Spinal cord (tissue), 10 donors: ENCODE measurements around the gene MLX. TPM values are rescaled to one million over a fixed set of nuclear protein-coding genes. Genes with fewer than 3 reads are reported as not detected.
"Not testable (repeated sequence)": the region's sequence is repeated elsewhere in the genome, so short reads cannot be mapped to it uniquely, and the experiment has no call there.

ENCODE experiments used
- DNase-seq, 6 donors: peaks; one replicate each; pipeline versions ENCODE4 v3.0.0 to v3.0.0-alpha.2; 2013 to 2015; ENCODE audit warnings: low spot score in 6 of 6, low read depth in 4 of 6
- H3K27ac ChIP-seq: one replicate; pipeline ENCODE4 v1.5.1; 2013; ENCODE audit warnings: low read depth, low read length, control low read depth
- H3K27me3 ChIP-seq: one replicate; pipeline ENCODE4 v1.6.1; 2013; ENCODE audit warnings: low read length; ENCODE audit not compliant: control insufficient read depth, insufficient read depth
- H3K36me3 ChIP-seq: one replicate; pipeline ENCODE4 v1.6.1; 2013; ENCODE audit warnings: low read length; ENCODE audit not compliant: control insufficient read depth, insufficient read depth
- H3K4me1 ChIP-seq: one replicate; pipeline ENCODE4 v1.6.1; 2013; ENCODE audit warnings: low read length; ENCODE audit not compliant: control insufficient read depth, insufficient read depth
- H3K4me3 ChIP-seq: one replicate; pipeline ENCODE4 v1.5.1; 2013; ENCODE audit warnings: low read depth, low read length, control low read depth
- H3K9me3 ChIP-seq: one replicate; pipeline ENCODE4 v1.6.1; 2013; ENCODE audit warnings: low read length; ENCODE audit not compliant: control insufficient read depth, insufficient read depth
- WGBS: methylation state at CpG from one replicate; pipeline ENCODE4 v1.1.5; 2013; ENCODE audit warnings: missing lambda C conversion rate; ENCODE audit not compliant: insufficient coverage; 5-methylcytosine and 5-hydroxymethylcytosine counted together
- polyA plus RNA-seq, 2 donors: library from polyadenylated mRNA; unstranded; fragments of 120-200 nt; gene quantifications; one replicate each; pipeline ENCODE4 v1.2.1, GENCODE V29; 2013; ENCODE audit not compliant: insufficient read length in 2 of 2
- total RNA-seq, 2 donors: library from RNA; depleted of rRNA in 1 of 2; stranded (reverse); fragments of 120-200 nt in 1 of 2; fragments of >200 nt in 1 of 2; gene quantifications; one replicate each; pipeline versions ENCODE4 v1.2.3 to v1.2.4, GENCODE V29; 2013 to 2014
- donor health status: healthy.

MLX gene
- total and polyA plus RNA-seq, 4 donors, result 20.3 to 45.4 (median 30.2) TPM

DNA sequence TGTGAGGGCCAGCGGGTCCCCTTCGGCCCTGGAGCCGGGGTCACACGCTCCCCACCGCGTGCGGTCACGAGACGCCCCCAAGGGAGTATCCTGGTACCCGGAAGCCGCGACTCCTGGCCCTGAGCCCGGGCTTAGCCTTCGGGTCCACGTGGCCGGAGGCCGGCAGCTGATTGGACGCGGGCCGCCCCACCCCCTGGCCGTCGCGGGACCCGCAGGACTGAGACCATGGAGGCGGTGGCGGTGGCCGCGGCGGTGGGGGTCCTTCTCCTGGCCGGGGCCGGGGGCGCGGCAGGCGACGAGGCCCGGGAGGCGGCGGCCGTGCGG lies 30.9 kb upstream of the MLX start, which contains the start of gene NAGLU:
NAGLU (plus strand) TSS at position 194 of the 324 bp plus-strand sequence; CDS start at position 226, 32 bp downstream.
- no peaks in the 10 kb centered on the region for H3K9me3 ChIP-seq
- H3K36me3 ChIP-seq, result peaks cover 31% of the 10 kb centered on the region
- H3K4me1 ChIP-seq, result peaks cover 26% of the 10 kb centered on the region
- no peaks in the 10 kb centered on the region for H3K27me3 ChIP-seq
- WGBS, result under 1% methylated on average over 40 of the region's 40 CpGs
- H3K27ac ChIP-seq, result peak within 1 kb of the TSS; percentile 78
- DNase-seq, result peak in 5 of 6 donors; percentile 76 to 96 (median 89)
- H3K4me3 ChIP-seq, result peak within 1 kb of the TSS; percentile 54

DNA sequence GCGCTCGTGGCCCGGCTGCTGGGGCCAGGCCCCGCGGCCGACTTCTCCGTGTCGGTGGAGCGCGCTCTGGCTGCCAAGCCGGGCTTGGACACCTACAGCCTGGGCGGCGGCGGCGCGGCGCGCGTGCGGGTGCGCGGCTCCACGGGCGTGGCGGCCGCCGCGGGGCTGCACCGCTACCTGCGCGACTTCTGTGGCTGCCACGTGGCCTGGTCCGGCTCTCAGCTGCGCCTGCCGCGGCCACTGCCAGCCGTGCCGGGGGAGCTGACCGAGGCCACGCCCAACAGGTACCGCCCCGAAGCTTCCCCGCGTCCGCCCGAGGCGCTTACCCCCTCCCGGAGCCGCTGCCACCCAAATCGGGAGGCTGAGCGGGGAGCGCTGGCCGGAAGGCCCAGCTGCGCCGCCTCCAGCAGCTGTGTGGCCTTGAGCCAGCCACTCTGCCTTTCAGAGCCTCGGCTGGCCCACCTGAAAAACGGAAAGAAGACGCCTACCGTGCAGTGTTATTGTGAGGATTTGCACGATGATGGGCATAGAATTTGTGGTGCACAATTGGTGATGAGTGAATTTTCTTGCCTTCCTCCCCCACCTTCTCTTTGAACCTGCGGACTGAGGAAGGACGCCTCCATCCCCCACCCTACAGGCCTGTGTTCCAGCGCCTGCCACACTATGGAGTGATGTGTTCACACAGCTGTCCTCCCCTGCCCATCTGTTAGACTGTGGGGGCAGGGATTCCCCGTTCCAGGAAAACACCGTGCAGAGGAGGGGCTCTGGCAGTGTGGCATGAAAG lies 30.3 kb upstream of the MLX start:
- WGBS, result under 1% methylated on average over 58 of the region's 65 CpGs
- Histone ChIP-seq H3K4me1 (peaks cover 26% of the 10 kb centered on the region), H3K27me3 (no peaks in the 10 kb centered on the region), H3K36me3 (peaks cover 36% of the 10 kb centered on the region), H3K27ac (peak overlapping the region; percentile 8), H3K9me3 (no peaks in the 10 kb centered on the region), H3K4me3 (peak overlapping the region; percentile 54)
- peak in 3 of 6 donors; percentile 33 to 81 (median 72) for DNase-seq

DNA sequence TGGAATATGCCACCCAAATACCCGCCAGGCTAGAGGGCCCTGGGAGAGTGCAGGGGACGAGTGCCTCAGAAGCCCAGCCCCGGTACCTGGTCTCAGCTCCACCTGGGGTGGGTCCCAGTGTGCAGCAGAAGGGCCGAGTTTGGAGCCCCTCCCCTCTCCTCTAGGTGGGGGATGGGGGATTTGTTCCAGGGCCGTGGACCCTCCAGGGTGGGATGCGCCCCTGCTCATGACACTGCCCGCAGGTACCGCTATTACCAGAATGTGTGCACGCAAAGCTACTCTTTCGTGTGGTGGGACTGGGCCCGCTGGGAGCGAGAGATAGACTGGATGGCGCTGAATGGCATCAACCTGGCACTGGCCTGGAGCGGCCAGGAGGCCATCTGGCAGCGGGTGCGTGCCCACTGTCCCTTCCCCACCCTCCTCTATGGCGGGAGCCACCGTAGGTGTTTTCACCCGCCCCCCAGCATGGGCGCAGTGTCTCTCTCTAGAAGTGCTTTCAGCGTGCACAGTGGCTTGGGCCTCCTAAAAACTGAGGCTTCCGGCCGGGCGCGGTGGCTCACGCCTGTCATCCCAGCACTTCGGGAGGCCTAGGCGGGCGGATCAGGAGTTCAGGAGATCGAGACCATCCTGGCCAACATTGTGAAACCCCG lies 29.6 kb upstream of the MLX start:
- peak overlapping the region; percentile 8 for H3K27ac ChIP-seq

DNA sequence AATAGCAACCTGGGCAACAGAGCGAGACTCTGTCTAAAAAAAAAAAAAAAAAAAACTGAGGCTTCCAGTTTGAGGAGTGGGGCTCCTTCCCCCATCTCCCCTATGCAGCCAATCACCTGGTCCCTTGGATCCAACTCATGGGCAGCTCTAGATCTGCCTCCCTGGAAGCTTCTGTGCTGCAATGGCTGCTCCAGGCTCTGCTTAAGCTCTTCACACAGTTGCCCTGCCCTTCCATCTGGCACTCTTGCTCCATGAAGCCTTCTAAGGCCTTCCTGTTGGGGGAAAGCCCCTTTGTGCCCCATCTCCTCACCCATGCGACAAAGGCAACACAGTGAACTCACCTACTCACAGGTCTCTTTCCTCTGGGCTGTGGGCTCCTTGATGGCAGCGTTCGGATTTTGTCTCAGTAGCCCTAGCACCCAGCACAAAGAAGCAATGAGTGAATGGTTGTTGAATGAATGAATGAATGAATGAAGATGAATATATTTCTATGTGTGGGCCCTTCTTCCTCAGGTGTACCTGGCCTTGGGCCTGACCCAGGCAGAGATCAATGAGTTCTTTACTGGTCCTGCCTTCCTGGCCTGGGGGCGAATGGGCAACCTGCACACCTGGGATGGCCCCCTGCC lies 29.0 kb upstream of the MLX start:
- H3K27me3 ChIP-seq, result no peaks in the 10 kb centered on the region
- H3K4me1 ChIP-seq, result peaks cover 26% of the 10 kb centered on the region
- 100% methylated on average over 3 of the region's 5 CpGs for WGBS
- H3K9me3 ChIP-seq, result no peaks in the 10 kb centered on the region
- peaks cover 50% of the 10 kb centered on the region for H3K36me3 ChIP-seq
- H3K4me3 ChIP-seq, result no peak overlapping the region
- no peak for DNase-seq
- no peak overlapping the region for H3K27ac ChIP-seq

More for the DNA sequence above, 29.6 kb upstream of the MLX start:
- no peaks in the 10 kb centered on the region for H3K27me3 ChIP-seq
- H3K36me3 ChIP-seq, result peaks cover 43% of the 10 kb centered on the region
- H3K9me3 ChIP-seq, result no peaks in the 10 kb centered on the region
- peaks cover 26% of the 10 kb centered on the region for H3K4me1 ChIP-seq
- 91% methylated on average over 20 of the region's 31 CpGs for WGBS
- peak overlapping the region; percentile 54 for H3K4me3 ChIP-seq
- no peak for DNase-seq

DNA sequence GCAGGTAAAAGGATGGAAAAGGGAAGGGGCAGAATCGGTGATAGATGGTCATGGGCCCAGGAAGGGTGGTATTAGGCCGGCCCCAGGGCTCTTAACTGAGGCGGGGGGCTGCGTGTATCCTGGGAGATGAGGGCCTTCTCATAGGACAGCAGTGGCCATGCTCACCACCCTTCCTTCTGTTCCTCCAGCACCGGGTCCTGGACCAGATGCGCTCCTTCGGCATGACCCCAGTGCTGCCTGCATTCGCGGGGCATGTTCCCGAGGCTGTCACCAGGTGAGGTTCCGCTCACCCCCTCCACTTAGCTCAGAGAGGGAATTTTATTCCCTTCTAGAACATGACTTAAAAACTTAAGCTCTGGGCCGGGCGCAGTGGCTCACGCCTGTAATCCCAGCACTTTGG lies 28.4 kb upstream of the MLX start:
- DNase-seq, result no peak
- H3K9me3 ChIP-seq, result no peaks in the 10 kb centered on the region
- H3K36me3 ChIP-seq, result peaks cover 55% of the 10 kb centered on the region
- H3K4me1 ChIP-seq, result peaks cover 26% of the 10 kb centered on the region
- H3K27ac ChIP-seq, result no peak overlapping the region
- no peak overlapping the region for H3K4me3 ChIP-seq
- no peaks in the 10 kb centered on the region for H3K27me3 ChIP-seq
- WGBS, result 97% methylated on average over 10 of the region's 14 CpGs

DNA sequence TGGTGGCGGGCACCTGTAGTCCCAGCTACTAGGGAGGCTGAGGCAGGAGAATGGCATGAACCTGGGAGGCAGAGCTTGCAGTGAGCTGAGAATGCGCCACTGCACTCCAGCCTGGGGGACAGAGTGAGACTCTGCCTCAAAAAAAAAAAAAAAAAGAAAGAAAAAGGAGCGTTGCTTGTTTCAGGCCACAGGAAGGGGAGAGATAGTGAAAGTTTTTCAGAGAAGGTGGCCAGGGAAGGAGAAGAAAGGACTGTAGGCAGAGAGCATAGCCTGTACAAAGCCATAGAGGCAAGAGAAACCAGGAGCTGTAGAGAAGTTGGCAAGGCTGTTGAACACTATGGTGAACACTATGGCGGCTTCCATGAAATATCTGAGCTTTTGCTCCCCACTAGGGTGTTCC lies 26.3 kb upstream of the MLX start:
- not testable (repeated sequence) for H3K9me3 ChIP-seq, H3K27ac ChIP-seq, H3K27me3 ChIP-seq, DNase-seq, H3K4me3 ChIP-seq
- Histone ChIP-seq H3K4me1 (peaks cover 19% of the 10 kb centered on the region), H3K36me3 (peaks cover 66% of the 10 kb centered on the region)
- 95% methylated on average over 4 of the region's 4 CpGs for WGBS

DNA sequence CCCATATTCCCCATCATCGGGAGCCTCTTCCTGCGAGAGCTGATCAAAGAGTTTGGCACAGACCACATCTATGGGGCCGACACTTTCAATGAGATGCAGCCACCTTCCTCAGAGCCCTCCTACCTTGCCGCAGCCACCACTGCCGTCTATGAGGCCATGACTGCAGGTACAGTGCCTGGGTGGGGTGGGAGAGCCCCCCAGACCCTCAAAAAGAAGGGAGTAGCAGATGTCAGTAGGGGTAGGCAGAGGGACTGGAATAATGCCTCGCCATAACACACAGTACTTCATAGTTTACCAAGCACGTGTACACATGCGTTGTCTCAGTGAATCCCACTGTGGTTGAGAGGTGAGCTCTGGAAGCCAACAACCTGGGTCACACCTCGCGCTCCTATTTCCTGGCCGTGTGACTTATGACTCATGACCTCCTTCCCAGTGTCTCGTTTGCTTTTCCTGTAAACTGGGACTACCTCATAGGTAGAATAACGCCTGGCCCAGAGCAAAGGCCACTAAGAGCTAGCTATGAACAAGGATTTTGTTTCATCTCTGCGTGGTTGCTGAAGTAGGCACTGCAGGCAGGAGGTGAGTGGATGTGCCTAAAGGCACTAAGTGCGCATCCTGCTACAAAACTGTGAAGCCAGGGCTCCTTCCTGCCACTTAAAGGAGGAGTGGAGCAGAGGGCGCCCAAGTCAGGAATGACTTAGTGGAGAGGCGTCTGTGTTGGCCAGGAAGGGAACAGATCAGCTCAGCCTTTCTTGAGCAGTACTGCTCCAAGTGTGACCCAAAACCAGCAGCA lies 25.7 kb upstream of the MLX start:
- no peaks in the 10 kb centered on the region for H3K27me3 ChIP-seq
- H3K4me1 ChIP-seq, result peaks cover 14% of the 10 kb centered on the region
- WGBS, result 93% methylated on average over 11 of the region's 17 CpGs
- H3K36me3 ChIP-seq, result peaks cover 66% of the 10 kb centered on the region
- H3K9me3 ChIP-seq, result no peaks in the 10 kb centered on the region
- DNase-seq, result no peak
- no peak overlapping the region for H3K27ac ChIP-seq
- no peak overlapping the region for H3K4me3 ChIP-seq

DNA sequence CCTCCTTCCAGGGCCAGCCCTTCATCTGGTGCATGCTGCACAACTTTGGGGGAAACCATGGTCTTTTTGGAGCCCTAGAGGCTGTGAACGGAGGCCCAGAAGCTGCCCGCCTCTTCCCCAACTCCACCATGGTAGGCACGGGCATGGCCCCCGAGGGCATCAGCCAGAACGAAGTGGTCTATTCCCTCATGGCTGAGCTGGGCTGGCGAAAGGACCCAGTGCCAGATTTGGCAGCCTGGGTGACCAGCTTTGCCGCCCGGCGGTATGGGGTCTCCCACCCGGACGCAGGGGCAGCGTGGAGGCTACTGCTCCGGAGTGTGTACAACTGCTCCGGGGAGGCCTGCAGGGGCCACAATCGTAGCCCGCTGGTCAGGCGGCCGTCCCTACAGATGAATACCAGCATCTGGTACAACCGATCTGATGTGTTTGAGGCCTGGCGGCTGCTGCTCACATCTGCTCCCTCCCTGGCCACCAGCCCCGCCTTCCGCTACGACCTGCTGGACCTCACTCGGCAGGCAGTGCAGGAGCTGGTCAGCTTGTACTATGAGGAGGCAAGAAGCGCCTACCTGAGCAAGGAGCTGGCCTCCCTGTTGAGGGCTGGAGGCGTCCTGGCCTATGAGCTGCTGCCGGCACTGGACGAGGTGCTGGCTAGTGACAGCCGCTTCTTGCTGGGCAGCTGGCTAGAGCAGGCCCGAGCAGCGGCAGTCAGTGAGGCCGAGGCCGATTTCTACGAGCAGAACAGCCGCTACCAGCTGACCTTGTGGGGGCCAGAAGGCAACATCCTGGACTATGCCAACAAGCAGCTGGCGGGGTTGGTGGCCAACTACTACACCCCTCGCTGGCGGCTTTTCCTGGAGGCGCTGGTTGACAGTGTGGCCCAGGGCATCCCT lies 23.5 kb upstream of the MLX start:
- no peak for DNase-seq
- WGBS, result 91% methylated on average over 39 of the region's 39 CpGs
- no peak overlapping the region for H3K27ac ChIP-seq
- H3K27me3 ChIP-seq, result no peaks in the 10 kb centered on the region
- no peak overlapping the region for H3K4me3 ChIP-seq
- no peaks in the 10 kb centered on the region for H3K9me3 ChIP-seq
- H3K36me3 ChIP-seq, result peaks cover 69% of the 10 kb centered on the region
- H3K4me1 ChIP-seq, result peaks cover 8% of the 10 kb centered on the region
